HEK293T (cell line): ENCODE results near the gene PRPS1L1.

Experiments used
- ARNT ChIP-seq: fragments of 450-650 bp; IDR thresholded peaks from 2 replicates; pipeline ENCODE4 v1.6.1; 2017; ENCODE audit warnings: mild to moderate bottlenecking
- BHLHE40 ChIP-seq: fragments of 450-650 bp; IDR thresholded peaks from 2 replicates; pipeline ENCODE4 v1.6.1; 2016; ENCODE audit warnings: mild to moderate bottlenecking, moderate library complexity, borderline replicate concordance
- ELF4 ChIP-seq: fragments of 450-650 bp; IDR thresholded peaks from 2 replicates; pipeline ENCODE4 v1.6.1; 2017; ENCODE audit warnings: antibody characterized with exemption
- FOXK2 ChIP-seq: fragments of 450-650 bp; IDR thresholded peaks from 2 replicates; pipeline ENCODE4 v1.6.1; 2016; ENCODE audit warnings: mild to moderate bottlenecking
- NFRKB ChIP-seq: fragments of 450-650 bp; IDR thresholded peaks from 2 replicates; pipeline ENCODE4 v1.6.1; 2016; ENCODE audit warnings: mild to moderate bottlenecking, moderate library complexity
- SP1 ChIP-seq: fragments of 450-650 bp; IDR thresholded peaks from 2 replicates; pipeline ENCODE4 v1.6.1; 2017
- SUZ12 ChIP-seq: fragments of 450-650 bp; IDR thresholded peaks from 2 replicates; pipeline ENCODE4 v1.6.1; 2016; ENCODE audit warnings: mild to moderate bottlenecking
- TARDBP ChIP-seq: fragments of 450-650 bp; IDR thresholded peaks from 2 replicates; pipeline ENCODE4 v1.6.1; 2016
- ZNF384 ChIP-seq: fragments of 450-650 bp; IDR thresholded peaks from 2 replicates; pipeline ENCODE4 v1.6.1; 2016
- TF ChIP-seq, protein P1 (sequence below): fragments of 450-650 bp; IDR thresholded peaks from 2 replicates; pipeline ENCODE4 v1.6.1; 2016

DNA sequence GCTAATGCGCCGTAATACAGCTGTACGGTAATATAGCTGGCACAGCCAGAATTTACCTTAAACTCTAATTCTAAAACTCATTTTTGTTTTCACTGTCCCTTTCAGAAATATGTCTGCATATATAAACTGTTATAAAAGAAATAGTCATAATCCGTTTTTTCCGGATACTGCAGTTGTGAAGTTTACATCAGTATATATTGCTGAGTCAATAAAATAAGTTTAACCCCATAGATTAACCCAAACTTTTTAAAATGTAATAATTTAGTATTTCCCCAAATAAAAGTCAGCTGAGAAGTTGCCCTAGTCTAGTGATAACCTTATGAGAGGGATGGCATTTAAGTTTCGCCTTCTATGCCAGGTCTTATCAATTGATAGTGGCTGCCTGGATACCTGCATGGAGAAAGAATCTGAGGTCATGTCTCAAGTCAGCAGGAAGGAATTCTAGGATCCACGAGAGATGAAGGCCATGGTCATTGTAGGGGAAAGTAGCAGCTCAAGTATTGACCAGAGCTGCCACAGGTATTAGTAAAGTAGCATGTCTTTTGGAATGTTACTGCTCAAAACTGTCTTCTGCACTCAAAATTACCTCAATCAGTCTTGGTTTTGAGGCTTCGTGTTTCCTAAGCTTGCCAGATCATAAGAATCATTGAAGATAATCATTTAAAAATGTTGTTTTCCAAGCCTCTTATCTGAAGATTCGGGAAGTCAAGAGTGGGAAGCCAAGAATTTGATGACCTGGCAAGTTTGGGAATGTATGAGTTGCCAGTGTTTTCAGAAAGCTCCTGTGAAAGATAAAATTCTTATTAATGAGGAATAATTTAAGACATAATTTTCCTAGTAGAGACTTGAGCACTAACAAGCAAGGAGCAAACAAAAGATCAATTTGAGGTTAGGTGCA is 10.8 kb downstream of the PRPS1L1 start:
- TF ChIP-seq, protein P1, sequence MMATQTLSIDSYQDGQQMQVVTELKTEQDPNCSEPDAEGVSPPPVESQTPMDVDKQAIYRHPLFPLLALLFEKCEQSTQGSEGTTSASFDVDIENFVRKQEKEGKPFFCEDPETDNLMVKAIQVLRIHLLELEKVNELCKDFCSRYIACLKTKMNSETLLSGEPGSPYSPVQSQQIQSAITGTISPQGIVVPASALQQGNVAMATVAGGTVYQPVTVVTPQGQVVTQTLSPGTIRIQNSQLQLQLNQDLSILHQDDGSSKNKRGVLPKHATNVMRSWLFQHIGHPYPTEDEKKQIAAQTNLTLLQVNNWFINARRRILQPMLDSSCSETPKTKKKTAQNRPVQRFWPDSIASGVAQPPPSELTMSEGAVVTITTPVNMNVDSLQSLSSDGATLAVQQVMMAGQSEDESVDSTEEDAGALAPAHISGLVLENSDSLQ: no peak
- TF ChIP-seq TARDBP: no peak
- TF ChIP-seq SUZ12: no peak
- TF ChIP-seq BHLHE40: no peak
- TF ChIP-seq ZNF384: no peak
- no peak for TF ChIP-seq NFRKB
- TF ChIP-seq ELF4: no peak
- no peak for TF ChIP-seq ARNT
- TF ChIP-seq SP1: no peak
- no peak for TF ChIP-seq FOXK2
